NCI-H748 (cell line): ENCODE results near the gene DOCK10.
"Not testable (repeated sequence)": the region's sequence is repeated elsewhere in the genome, so short reads cannot be mapped to it uniquely, and the experiment has no call there.

ENCODE experiments used
- DNase-seq: peaks from one replicate; lab custom pipeline; 2025; ENCODE audit not compliant: unreplicated experiment; lab: John Stamatoyannopoulos, UW

Gene DOCK10

GRCh38 chr2:224951723-224952481 is 90.4 kb downstream of the DOCK10 start:
- no peak for DNase-seq

DNA sequence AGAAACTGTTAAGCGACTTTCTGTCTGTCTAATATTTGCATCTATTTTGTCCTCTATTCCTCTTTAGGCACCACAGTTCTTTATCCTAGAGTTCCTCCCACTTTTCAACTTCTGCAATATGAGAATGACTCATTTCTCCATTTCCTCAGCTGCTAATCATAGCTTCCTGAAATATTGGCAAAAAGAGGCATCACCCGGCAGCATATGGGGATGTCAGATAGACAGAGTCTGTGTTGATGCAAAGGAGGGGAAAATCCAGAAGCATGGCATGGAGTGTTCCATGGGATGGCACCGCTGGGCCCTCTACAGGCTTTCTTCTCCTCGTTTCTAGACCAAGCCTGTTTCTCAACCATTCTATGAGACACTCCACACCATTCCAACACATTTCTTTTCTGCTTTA is 93.4 kb downstream of the DOCK10 start:
- DNase-seq: no peak

GRCh38 chr2:224948005-224948404 is 94.3 kb downstream of the DOCK10 start:
- DNase-seq: no peak

DNA sequence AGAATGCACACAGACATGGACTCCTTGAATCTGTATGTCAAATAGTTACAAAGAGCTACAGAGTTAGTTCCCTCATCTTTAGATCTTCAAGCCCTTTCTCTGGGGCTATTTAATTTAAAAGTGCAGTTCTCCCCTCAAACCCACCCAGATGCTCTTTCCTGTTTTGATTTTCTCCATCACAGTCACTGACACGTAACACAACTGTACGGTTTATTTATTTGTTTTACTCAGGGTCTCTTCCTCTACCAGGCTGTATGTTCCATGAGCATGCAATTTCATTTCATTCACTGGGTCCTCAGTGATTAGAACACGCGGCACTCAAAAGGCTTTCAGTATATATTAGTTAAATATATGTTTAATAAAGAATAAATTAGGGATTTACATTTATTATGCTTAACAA is 94.7 kb downstream of the DOCK10 start:
- no peak for DNase-seq

GRCh38 chr2:224946895-224947294 is 95.4 kb downstream of the DOCK10 start:
- DNase-seq: peak; percentile 7

DNA sequence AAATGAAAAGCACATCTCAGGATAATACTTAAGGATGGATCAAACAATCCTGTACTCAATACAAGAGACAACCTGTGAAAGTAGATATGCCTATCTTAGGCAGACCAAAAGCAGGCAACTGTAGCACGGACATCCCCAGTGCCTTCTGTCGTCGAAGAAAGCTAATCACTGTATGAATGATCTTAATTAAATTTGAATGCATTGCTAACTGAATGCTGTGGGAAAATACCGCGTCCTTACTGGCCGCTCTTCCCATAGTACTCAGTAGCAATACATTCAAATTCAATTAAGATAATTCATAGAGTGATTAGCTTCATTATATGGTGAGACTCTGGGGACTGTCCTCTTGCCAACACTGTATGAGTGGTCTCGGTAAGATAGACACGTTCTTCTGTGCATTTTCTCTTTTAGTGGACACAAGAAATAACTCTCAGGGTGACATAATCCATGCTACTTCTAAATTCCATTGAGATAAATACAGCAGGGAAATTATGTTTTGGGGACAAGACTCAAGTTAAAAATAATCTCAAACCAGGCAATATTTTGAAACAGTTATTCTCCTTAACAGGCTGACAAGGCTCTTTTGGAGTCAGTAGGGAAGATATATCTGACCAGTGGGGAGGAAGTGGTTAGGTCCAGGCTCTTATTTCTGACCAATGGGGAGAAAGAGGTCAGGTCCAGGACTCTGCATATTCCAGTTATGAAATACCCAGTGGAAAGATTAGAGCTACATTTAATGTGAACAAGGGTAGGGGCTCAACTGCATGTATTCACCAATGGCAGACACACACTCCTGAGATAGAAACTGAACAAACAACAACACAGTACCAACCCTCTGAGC is 97.3 kb downstream of the DOCK10 start:
- peak; percentile 10 for DNase-seq

GRCh38 chr2:224943601-224944041 is 98.6 kb downstream of the DOCK10 start:
- not testable (repeated sequence) for DNase-seq

- no peak for DNase-seq
Measured at GRCh38 chr2:224941960-224942359, 100.3 kb downstream of the DOCK10 start.

DNA sequence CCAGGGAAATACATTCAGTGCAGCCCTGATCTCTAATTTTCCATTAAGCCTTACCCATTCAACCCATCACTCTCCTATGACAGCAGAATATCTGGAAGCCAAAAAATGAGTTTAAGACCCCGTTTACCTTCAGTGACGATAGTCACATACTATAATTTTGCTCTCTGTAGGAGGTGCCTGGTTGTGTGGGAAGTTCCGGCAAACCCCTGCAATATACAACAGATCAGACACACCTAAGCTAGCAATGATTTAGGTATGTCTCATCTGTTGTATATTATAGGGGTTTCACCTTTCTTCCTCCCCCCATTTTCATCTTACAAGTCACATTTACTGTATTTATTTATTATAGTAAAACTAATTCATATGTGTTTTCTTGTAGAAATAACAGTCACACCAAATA is 101.7 kb downstream of the DOCK10 start:
- no peak for DNase-seq

DNA sequence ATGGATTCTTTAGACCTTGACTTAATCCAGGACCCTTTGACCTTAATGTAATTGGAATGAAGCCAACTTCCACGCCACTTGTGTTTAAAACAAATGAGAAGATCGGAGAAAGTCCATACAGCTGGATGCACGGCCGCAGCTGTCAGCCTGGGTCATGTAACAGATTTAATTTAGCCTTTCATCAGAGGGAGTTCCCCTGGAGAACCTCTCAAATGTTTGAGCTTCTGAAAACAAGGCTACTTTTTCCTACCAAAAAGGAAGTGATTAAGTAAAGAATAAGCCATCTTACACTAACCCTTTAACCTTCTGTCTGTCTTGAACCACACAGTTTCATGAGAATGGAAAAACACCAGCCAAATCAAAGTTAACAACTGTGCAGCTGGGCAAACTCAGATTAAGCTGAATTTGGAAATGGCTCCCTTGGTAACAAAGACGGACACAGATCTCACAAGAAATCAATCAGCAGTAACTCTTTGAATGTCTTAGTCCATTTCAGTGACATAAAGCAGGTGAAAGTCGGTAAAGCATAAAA is 103.6 kb downstream of the DOCK10 start:
- peak; percentile 39 for DNase-seq

DNA sequence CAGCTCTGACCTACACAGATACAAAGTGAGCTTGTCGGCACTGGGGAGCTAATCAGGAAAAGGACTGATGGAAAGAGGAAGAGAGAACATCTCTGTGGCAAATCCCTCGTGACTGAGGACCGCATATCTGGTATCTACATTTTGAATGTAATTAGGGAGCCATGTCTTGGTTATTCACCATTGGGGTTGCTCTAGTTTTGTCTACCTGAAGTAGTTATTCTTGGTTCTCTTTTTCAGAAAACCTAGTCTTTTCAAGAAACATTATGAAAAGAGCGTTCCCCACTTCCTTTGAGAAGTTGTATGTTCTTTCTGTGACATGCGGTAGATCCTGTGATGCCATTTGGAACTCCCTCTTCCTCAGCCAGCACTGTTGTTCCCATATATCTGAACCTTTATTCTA is 104.4 kb downstream of the DOCK10 start:
- DNase-seq: no peak

- no peak for DNase-seq
Measured at GRCh38 chr2:224934526-224935188, 107.6 kb downstream of the DOCK10 start.

GRCh38 chr2:224933431-224933830 is 108.8 kb downstream of the DOCK10 start:
- no peak for DNase-seq

- no peak for DNase-seq
Measured at GRCh38 chr2:224932522-224932921, 109.7 kb downstream of the DOCK10 start.

DNA sequence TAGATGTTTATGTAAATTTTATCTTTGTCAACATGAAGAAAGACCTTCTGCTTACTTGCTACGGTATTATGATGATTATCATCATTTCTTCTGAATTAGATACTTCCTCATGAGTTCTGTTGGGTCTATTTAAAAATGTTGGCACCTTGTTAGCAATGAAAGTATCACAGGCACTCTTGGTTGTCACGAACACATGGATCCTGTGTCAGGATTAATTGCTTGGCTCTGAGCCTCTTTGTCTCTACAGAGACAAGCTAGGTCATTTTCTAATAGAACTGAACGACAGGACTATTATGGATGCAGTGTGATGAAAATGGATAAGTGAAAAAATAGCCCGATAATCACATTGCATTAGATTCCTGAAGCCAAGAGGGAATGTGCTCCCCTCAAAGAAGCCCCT is 110.3 kb downstream of the DOCK10 start:
- no peak for DNase-seq

GRCh38 chr2:224930990-224931389 is 111.3 kb downstream of the DOCK10 start:
- DNase-seq: no peak

- DNase-seq: no peak
Measured at GRCh38 chr2:224930124-224930523, 112.1 kb downstream of the DOCK10 start.

GRCh38 chr2:224929512-224929911 is 112.8 kb downstream of the DOCK10 start:
- no peak for DNase-seq

GRCh38 chr2:224927646-224928173 is 114.6 kb downstream of the DOCK10 start:
- peak; percentile 11 for DNase-seq

GRCh38 chr2:224927011-224927410 is 115.3 kb downstream of the DOCK10 start:
- no peak for DNase-seq

- DNase-seq: no peak
Measured at GRCh38 chr2:224925810-224926100, 116.5 kb downstream of the DOCK10 start.
